Peyer's patch (tissue), 4 donors: ENCODE measurements around the gene VILL. TPM values are rescaled to one million over a fixed set of nuclear protein-coding genes. Genes with fewer than 3 reads are reported as not detected.

Experiments
- DNase-seq, 3 donors: peaks; one replicate each; pipeline ENCODE4 v3.0.0-alpha.2; 2017 to 2019
- H3K27ac ChIP-seq, 4 donors: fragments of 200-600 bp; sonication (generic); one replicate each; pipeline ENCODE4 v1.5.1; 2016 to 2019
- H3K27me3 ChIP-seq, 2 donors: fragments of 200-600 bp; sonication (generic); one replicate each; pipeline ENCODE4 v1.5.1; 2019
- H3K36me3 ChIP-seq, 3 donors: fragments of 200-600 bp; sonication (generic); one replicate each; pipeline ENCODE4 v1.5.1; 2016 to 2019
- H3K4me1 ChIP-seq, 4 donors: fragments of 200-600 bp; sonication (generic); one replicate each; pipeline ENCODE4 v1.5.1; 2016 to 2019
- H3K4me3 ChIP-seq, 4 donors: fragments of 200-600 bp; sonication (generic); 1 replicate in 3 of 4; 2 replicates in 1 of 4; pipeline ENCODE4 v1.5.1; 2016 to 2019; ENCODE audit warnings: mild to moderate bottlenecking in 1 of 4
- H3K9me3 ChIP-seq, 4 donors: fragments of 200-600 bp; sonication (generic); one replicate each; pipeline ENCODE4 v1.5.1; 2016 to 2019; ENCODE audit warnings: mild to moderate bottlenecking in 1 of 4
- CTCF ChIP-seq, 6 experiments: fragments of 450-650 bp in 4 of 6; fragments of 200-600 bp in 2 of 6; sonication (generic) in 1 of 6; IDR thresholded peaks; one replicate each; pipeline ENCODE4 v1.5.1; 2017 to 2019; ENCODE audit warnings: antibody characterized with exemption in 6 of 6, mild to moderate bottlenecking in 3 of 6, moderate library complexity in 1 of 6
- POLR2A ChIP-seq, 2 donors: fragments of 450-650 bp; IDR thresholded peaks; one replicate each; pipeline ENCODE4 v1.5.1; 2017; ENCODE audit warnings: antibody characterized with exemption in 2 of 2, mild to moderate bottlenecking in 2 of 2, moderate library complexity in 2 of 2
- total RNA-seq, 4 donors: library from RNA; depleted of rRNA; stranded (reverse); fragments of >200 nt; gene quantifications; one replicate each; pipeline ENCODE4 v1.1.0, GENCODE V29; 2016

Gene VILL
- total RNA-seq, 4 donors from 2014 or later: 59.4 to 309 (median 230) TPM

- Histone ChIP-seq H3K36me3 (no peaks in the 10 kb centered on the region), H3K27me3 (no peaks in the 10 kb centered on the region), H3K4me1 (peaks cover 0 to 57% (median 9%) of the 10 kb centered on the region in 4 donors), H3K9me3 (no peaks in the 10 kb centered on the region), H3K4me3 (no peak overlapping the region), H3K27ac (peak overlapping the region; percentile 17 to 58 (median 50))
- DNase-seq: no peak
- no peak for TF ChIP-seq CTCF (IDR thresholded peaks at IDR 0.05)
- no peak for TF ChIP-seq POLR2A (IDR thresholded peaks at IDR 0.05)
Measured at GRCh38 chr3:37944391-37944842, 46.2 kb upstream of the VILL start.

GRCh38 chr3:37945156-37945806 lies 45.3 kb upstream of the VILL start:
- H3K36me3 ChIP-seq: no peaks in the 10 kb centered on the region
- TF ChIP-seq CTCF (IDR thresholded peaks at IDR 0.05) (no peak), POLR2A (IDR thresholded peaks at IDR 0.05) (no peak)
- no peak overlapping the region for H3K4me3 ChIP-seq
- no peaks in the 10 kb centered on the region for H3K27me3 ChIP-seq
- no peak for DNase-seq
- H3K4me1 ChIP-seq: peaks cover 0 to 57% (median 9%) of the 10 kb centered on the region in 4 donors
- H3K27ac ChIP-seq: peak overlapping the region; percentile 17 to 57 (median 35)
- no peaks in the 10 kb centered on the region for H3K9me3 ChIP-seq

GRCh38 chr3:37945807-37946530 lies 44.6 kb upstream of the VILL start:
- Histone ChIP-seq H3K27ac (peak overlapping the region; percentile 15 to 57 (median 22)), H3K4me3 (no peak overlapping the region), H3K9me3 (no peaks in the 10 kb centered on the region), H3K4me1 (peaks cover 0 to 57% (median 9%) of the 10 kb centered on the region in 4 donors), H3K36me3 (no peaks in the 10 kb centered on the region), H3K27me3 (no peaks in the 10 kb centered on the region)
- no peak for TF ChIP-seq POLR2A (IDR thresholded peaks at IDR 0.05)
- TF ChIP-seq CTCF (IDR thresholded peaks at IDR 0.05): no peak
- DNase-seq: no peak

GRCh38 chr3:37946531-37946889 lies 44.1 kb upstream of the VILL start:
- no peaks in the 10 kb centered on the region for H3K27me3 ChIP-seq
- H3K36me3 ChIP-seq: no peaks in the 10 kb centered on the region
- no peak overlapping the region for H3K4me3 ChIP-seq
- H3K27ac ChIP-seq: peak overlapping the region in 3 of 4 donors; percentile 15 to 57 (median 26)
- no peak for TF ChIP-seq CTCF (IDR thresholded peaks at IDR 0.05)
- no peak for DNase-seq
- peaks cover 0 to 53% (median 9%) of the 10 kb centered on the region in 4 donors for H3K4me1 ChIP-seq
- no peaks in the 10 kb centered on the region for H3K9me3 ChIP-seq

- DNase-seq: no peak
Measured at GRCh38 chr3:37949866-37950265, 40.7 kb upstream of the VILL start.

More at GRCh38 chr3:37949866-37950265, 40.7 kb upstream of the VILL start:
- Histone ChIP-seq H3K36me3 (peaks cover 0 to 2% (median 0%) of the 10 kb centered on the region in 3 donors), H3K27ac (peak overlapping the region in 2 of 4 donors; percentile 11 to 31), H3K4me3 (no peak overlapping the region), H3K27me3 (no peaks in the 10 kb centered on the region), H3K4me1 (peaks cover 0 to 29% (median 3%) of the 10 kb centered on the region in 4 donors), H3K9me3 (no peaks in the 10 kb centered on the region)
- TF ChIP-seq POLR2A (IDR thresholded peaks at IDR 0.05) (no peak), CTCF (IDR thresholded peaks at IDR 0.05) (no peak)
